ENCODE results near the gene ANK2.
A peak's percentile ranks its signal among the peaks of the same experiment; 100 is the strongest.

Gene ANK2

DNA sequence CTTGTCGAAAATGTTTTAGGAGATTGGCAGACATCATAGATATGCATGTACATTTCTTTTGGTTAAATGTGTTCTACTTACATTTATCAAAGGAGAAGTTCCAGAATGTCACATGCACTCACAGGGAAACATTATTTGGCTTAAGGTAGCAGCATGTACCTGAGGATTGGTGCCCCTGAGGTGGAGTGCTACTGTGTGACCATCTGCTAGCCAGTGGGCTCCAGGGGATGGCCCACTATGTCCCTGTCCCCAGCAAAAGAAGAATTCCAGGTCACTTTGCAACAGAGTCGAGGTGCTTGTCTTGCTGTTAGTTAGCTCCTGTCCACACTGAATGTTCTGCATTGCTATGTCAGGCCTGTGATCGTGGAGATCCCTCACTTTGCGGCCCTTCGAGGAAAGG is 283.2 kb downstream of the ANK2 start:
- no peak overlapping the region for H3K27ac ChIP-seq (ENCODE audit: low read depth, low read length)

DNA sequence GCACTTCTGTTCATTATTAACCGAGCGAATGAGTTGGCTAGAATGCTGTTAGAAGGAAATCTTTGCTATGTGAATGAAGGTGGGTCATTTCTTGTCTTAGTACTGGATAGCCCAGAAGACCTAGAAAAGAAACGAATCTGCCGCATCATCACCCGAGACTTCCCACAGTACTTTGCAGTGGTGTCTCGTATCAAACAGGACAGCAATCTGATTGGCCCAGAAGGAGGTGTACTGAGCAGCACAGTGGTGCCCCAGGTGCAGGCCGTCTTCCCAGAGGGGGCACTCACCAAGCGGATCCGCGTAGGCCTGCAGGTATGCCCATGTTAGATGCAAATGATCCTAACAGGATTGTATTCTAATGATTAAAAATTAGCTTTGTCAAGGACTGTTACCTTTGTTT is 286.3 kb downstream of the ANK2 start:
- H3K36me3 ChIP-seq (ENCODE audit: control insufficient read depth in 5 of 5, insufficient read depth in 5 of 5, low read length in 5 of 5): peaks cover 10 to 64% (median 19%) of the 10 kb centered on the region in 5 donors
- no peak overlapping the region for H3K9ac ChIP-seq (ENCODE audit: low read length in 5 of 5)
- H3K27ac ChIP-seq (ENCODE audit: low read depth, low read length): no peak overlapping the region
- H3K4me1 ChIP-seq (ENCODE audit: control insufficient read depth in 5 of 5, insufficient read depth in 5 of 5, low read length in 5 of 5): peaks cover 0 to 2% (median 0%) of the 10 kb centered on the region in 5 donors
- no peaks in the 10 kb centered on the region for H3K9me3 ChIP-seq (ENCODE audit: control insufficient read depth in 5 of 5, low read length in 5 of 5)
- H3K4me3 ChIP-seq (ENCODE audit: low read depth in 1 of 5, low read length in 5 of 5): no peak overlapping the region
- H3K27me3 ChIP-seq (ENCODE audit: control insufficient read depth in 5 of 5, insufficient read depth in 4 of 5, low read length in 5 of 5): no peaks in the 10 kb centered on the region

More for the DNA sequence above, 283.2 kb downstream of the ANK2 start:
- Histone ChIP-seq H3K36me3 (ENCODE audit: control insufficient read depth in 5 of 5, insufficient read depth in 5 of 5, low read length in 5 of 5) (peaks cover 14 to 57% (median 19%) of the 10 kb centered on the region in 5 donors), H3K27me3 (ENCODE audit: control insufficient read depth in 5 of 5, insufficient read depth in 4 of 5, low read length in 5 of 5) (no peaks in the 10 kb centered on the region), H3K4me3 (ENCODE audit: low read depth in 1 of 5, low read length in 5 of 5) (no peak overlapping the region), H3K9ac (ENCODE audit: low read length in 5 of 5) (no peak overlapping the region), H3K4me1 (ENCODE audit: control insufficient read depth in 5 of 5, insufficient read depth in 5 of 5, low read length in 5 of 5) (no peaks in the 10 kb centered on the region), H3K9me3 (ENCODE audit: control insufficient read depth in 5 of 5, low read length in 5 of 5) (no peaks in the 10 kb centered on the region)

DNA sequence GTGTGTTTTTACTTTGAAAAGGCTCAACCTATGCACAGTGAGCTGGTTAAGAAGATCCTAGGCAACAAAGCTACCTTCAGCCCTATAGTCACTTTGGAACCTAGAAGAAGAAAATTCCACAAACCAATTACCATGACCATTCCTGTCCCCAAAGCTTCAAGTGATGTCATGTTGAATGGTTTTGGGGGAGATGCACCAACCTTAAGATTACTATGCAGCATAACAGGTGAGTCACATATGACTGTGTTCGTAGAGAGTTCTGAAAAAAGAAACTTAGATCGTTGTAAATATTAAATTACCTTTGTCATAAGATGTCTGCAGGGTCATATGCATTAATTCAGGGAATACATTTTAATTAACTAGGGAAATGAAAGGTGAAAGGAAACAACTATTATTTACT is 287.1 kb downstream of the ANK2 start:
- Histone ChIP-seq H3K9me3 (ENCODE audit: control insufficient read depth in 5 of 5, low read length in 5 of 5) (no peaks in the 10 kb centered on the region), H3K27ac (ENCODE audit: low read depth, low read length) (no peak overlapping the region), H3K4me3 (ENCODE audit: low read depth in 1 of 5, low read length in 5 of 5) (no peak overlapping the region), H3K27me3 (ENCODE audit: control insufficient read depth in 5 of 5, insufficient read depth in 4 of 5, low read length in 5 of 5) (no peaks in the 10 kb centered on the region), H3K4me1 (ENCODE audit: control insufficient read depth in 5 of 5, insufficient read depth in 5 of 5, low read length in 5 of 5) (peaks cover 0 to 2% (median 0%) of the 10 kb centered on the region in 5 donors), H3K9ac (ENCODE audit: low read length in 5 of 5) (no peak overlapping the region), H3K36me3 (ENCODE audit: control insufficient read depth in 5 of 5, insufficient read depth in 5 of 5, low read length in 5 of 5) (peaks cover 10 to 57% (median 19%) of the 10 kb centered on the region in 5 donors)

DNA sequence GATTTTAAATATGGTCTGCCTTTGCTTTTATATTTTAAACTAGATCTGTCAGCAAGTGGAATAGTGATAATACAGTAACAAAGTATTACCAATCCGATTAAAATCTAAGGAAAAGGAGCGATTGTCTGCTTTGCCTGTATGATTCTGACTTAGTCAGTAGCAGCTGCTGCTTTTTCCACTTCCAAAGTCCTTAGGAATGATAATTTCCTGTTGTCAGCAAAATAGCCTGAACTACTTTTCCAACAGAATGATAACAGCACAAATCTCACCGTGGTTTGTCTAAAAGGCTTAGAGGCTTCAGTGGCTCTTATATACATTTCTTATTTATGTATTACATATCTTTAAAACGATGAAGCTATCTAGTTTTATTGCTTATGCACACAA is 290.0 kb downstream of the ANK2 start:
- Histone ChIP-seq H3K27me3 (ENCODE audit: control insufficient read depth in 5 of 5, insufficient read depth in 4 of 5, low read length in 5 of 5) (no peaks in the 10 kb centered on the region), H3K4me1 (ENCODE audit: control insufficient read depth in 5 of 5, insufficient read depth in 5 of 5, low read length in 5 of 5) (peaks cover 0 to 2% (median 0%) of the 10 kb centered on the region in 5 donors), H3K36me3 (ENCODE audit: control insufficient read depth in 5 of 5, insufficient read depth in 5 of 5, low read length in 5 of 5) (peaks cover 9 to 60% (median 18%) of the 10 kb centered on the region in 5 donors), H3K27ac (ENCODE audit: low read depth, low read length) (peak overlapping the region; percentile 49), H3K9me3 (ENCODE audit: control insufficient read depth in 5 of 5, low read length in 5 of 5) (no peaks in the 10 kb centered on the region), H3K9ac (ENCODE audit: low read length in 5 of 5) (no peak overlapping the region), H3K4me3 (ENCODE audit: low read depth in 1 of 5, low read length in 5 of 5) (no peak overlapping the region)

DNA sequence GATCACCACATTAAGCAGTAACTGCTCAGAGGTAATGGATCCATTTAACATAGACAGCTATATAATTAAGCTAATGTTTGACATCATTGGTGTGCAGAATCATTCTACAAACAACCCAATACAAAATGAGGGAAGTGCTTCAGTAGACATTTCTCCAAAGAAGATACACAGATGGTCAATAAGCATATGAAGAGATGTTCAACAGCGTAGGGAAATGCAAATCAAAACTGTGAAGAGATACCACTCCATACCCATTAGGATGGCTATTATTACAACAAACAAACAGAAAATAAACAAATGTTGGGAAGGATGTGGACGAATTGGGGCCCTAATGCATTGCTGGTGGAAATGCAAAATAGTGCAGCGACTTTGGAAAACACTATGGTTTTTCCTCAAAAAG is 294.6 kb downstream of the ANK2 start:
- Histone ChIP-seq H3K9me3 (ENCODE audit: control insufficient read depth in 5 of 5, low read length in 5 of 5) (no peaks in the 10 kb centered on the region), H3K27me3 (ENCODE audit: control insufficient read depth in 5 of 5, insufficient read depth in 4 of 5, low read length in 5 of 5) (no peaks in the 10 kb centered on the region), H3K4me1 (ENCODE audit: control insufficient read depth in 5 of 5, insufficient read depth in 5 of 5, low read length in 5 of 5) (no peaks in the 10 kb centered on the region), H3K4me3 (ENCODE audit: low read depth in 1 of 5, low read length in 5 of 5) (no peak overlapping the region), H3K27ac (ENCODE audit: low read depth, low read length) (no peak overlapping the region), H3K9ac (ENCODE audit: low read length in 5 of 5) (no peak overlapping the region), H3K36me3 (ENCODE audit: control insufficient read depth in 5 of 5, insufficient read depth in 5 of 5, low read length in 5 of 5) (peaks cover 0 to 49% (median 20%) of the 10 kb centered on the region in 5 donors)

DNA sequence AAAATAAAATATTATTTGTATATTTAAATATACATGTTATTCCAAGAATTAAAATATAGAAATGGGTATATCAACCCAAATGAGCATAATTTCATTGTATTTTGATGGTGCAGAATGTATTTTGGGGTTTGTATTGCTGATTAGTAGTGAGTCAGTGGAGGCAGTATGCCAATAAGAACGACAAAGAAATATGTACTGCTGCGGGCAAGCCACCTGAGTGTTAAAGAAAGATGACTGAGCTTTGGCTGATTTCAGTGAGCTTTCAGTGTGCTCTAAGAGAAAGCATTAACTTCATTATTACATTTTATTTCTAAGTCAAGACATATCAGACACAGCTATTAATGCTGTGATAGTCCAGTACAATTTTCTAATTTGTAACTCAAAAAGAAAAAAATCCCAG is 297.8 kb downstream of the ANK2 start:
- no peaks in the 10 kb centered on the region for H3K27me3 ChIP-seq (ENCODE audit: control insufficient read depth in 5 of 5, insufficient read depth in 4 of 5, low read length in 5 of 5)

DNA sequence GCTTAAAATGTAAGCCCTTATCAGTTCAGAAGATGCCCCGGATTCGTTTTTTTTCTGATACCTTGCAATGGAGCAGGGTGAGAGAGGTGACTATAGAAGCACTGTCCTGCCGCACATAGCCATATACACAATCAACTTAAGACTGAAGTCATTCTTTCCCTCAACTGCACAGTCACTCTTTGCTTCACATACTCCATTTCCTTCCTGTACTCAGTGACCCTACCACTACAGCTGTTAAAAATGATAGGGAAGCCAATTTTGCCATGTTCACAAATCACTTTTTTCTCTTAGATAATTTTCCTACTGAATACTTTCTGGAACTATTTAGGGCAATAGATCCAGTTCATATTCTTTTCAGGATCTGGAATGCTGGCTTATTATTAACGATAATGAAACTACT is 300.0 kb downstream of the ANK2 start:
- Histone ChIP-seq H3K27me3 (ENCODE audit: control insufficient read depth in 5 of 5, insufficient read depth in 4 of 5, low read length in 5 of 5) (no peaks in the 10 kb centered on the region), H3K4me1 (ENCODE audit: control insufficient read depth in 5 of 5, insufficient read depth in 5 of 5, low read length in 5 of 5) (peaks cover 0 to 2% (median 0%) of the 10 kb centered on the region in 5 donors), H3K36me3 (ENCODE audit: control insufficient read depth in 5 of 5, insufficient read depth in 5 of 5, low read length in 5 of 5) (peaks cover 2 to 33% (median 17%) of the 10 kb centered on the region in 5 donors), H3K27ac (ENCODE audit: low read depth, low read length) (no peak overlapping the region), H3K4me3 (ENCODE audit: low read depth in 1 of 5, low read length in 5 of 5) (no peak overlapping the region), H3K9me3 (ENCODE audit: control insufficient read depth in 5 of 5, low read length in 5 of 5) (no peaks in the 10 kb centered on the region), H3K9ac (ENCODE audit: low read length in 5 of 5) (no peak overlapping the region)

More for the DNA sequence above, 297.8 kb downstream of the ANK2 start:
- H3K36me3 ChIP-seq (ENCODE audit: control insufficient read depth in 5 of 5, insufficient read depth in 5 of 5, low read length in 5 of 5): peaks cover 0 to 37% (median 19%) of the 10 kb centered on the region in 5 donors
- H3K4me1 ChIP-seq (ENCODE audit: control insufficient read depth in 5 of 5, insufficient read depth in 5 of 5, low read length in 5 of 5): peaks cover 0 to 2% (median 0%) of the 10 kb centered on the region in 5 donors
- H3K9me3 ChIP-seq (ENCODE audit: control insufficient read depth in 5 of 5, low read length in 5 of 5): no peaks in the 10 kb centered on the region
- no peak overlapping the region for H3K27ac ChIP-seq (ENCODE audit: low read depth, low read length)
- no peak overlapping the region for H3K4me3 ChIP-seq (ENCODE audit: low read depth in 1 of 5, low read length in 5 of 5)
- no peak overlapping the region for H3K9ac ChIP-seq (ENCODE audit: low read length in 5 of 5)

DNA sequence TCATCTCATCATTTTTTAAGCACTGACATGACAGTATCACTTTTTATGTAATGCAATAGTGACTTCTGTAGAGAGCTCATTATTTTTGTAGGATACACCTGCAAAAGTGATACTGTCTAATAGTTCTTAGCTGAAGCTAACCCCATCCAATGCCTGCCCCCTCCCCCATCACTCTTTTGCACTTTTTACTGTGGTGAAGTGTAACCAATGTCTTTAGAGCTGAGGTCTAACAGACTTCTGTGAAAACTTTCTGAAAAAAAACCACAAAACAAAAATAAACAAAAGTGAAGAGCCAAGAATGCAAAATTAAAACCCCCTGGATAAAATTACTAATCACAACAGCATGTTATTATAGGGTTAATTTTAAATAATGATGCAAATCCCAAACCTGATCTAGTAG is 301.1 kb downstream of the ANK2 start:
- no peaks in the 10 kb centered on the region for H3K9me3 ChIP-seq (ENCODE audit: control insufficient read depth in 5 of 5, low read length in 5 of 5)
- no peak overlapping the region for H3K9ac ChIP-seq (ENCODE audit: low read length in 5 of 5)
- no peak overlapping the region for H3K4me3 ChIP-seq (ENCODE audit: low read depth in 1 of 5, low read length in 5 of 5)
- peaks cover 0 to 8% (median 4%) of the 10 kb centered on the region in 5 donors for H3K4me1 ChIP-seq (ENCODE audit: control insufficient read depth in 5 of 5, insufficient read depth in 5 of 5, low read length in 5 of 5)
- no peak overlapping the region for H3K27ac ChIP-seq (ENCODE audit: low read depth, low read length)
- no peaks in the 10 kb centered on the region for H3K27me3 ChIP-seq (ENCODE audit: control insufficient read depth in 5 of 5, insufficient read depth in 4 of 5, low read length in 5 of 5)
- peaks cover 2 to 32% (median 14%) of the 10 kb centered on the region in 5 donors for H3K36me3 ChIP-seq (ENCODE audit: control insufficient read depth in 5 of 5, insufficient read depth in 5 of 5, low read length in 5 of 5)

DNA sequence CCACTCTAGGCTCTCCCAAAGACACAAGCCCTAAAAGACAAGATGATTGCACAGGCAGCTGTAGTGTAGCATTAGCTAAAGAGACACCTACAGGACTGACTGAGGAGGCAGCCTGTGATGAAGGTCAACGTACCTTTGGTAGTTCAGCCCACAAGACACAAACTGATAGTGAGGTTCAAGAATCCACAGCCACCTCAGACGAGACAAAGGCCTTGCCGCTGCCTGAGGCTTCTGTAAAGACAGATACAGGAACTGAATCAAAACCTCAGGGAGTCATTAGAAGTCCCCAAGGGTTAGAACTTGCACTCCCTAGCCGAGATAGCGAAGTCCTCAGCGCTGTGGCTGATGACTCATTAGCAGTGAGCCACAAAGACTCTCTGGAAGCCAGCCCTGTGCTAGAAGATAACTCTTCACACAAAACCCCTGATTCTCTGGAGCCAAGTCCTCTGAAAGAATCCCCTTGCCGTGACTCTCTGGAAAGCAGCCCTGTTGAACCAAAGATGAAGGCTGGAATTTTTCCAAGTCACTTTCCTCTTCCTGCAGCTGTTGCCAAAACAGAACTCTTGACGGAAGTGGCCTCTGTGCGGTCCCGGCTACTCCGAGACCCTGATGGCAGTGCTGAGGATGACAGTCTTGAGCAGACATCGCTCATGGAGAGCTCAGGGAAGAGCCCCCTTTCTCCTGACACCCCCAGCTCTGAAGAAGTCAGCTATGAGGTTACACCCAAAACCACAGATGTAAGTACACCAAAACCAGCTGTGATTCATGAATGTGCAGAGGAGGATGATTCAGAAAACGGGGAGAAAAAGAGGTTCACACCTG is 306.3 kb downstream of the ANK2 start:
- H3K4me1 ChIP-seq (ENCODE audit: control insufficient read depth in 5 of 5, insufficient read depth in 5 of 5, low read length in 5 of 5): peaks cover 0 to 11% (median 8%) of the 10 kb centered on the region in 5 donors
- H3K4me3 ChIP-seq (ENCODE audit: low read depth in 1 of 5, low read length in 5 of 5): peak overlapping the region in 4 of 5 donors; percentile 17 to 56 (median 48)
- peak overlapping the region in 1 of 5 donors; percentile 13 for H3K9ac ChIP-seq (ENCODE audit: low read length in 5 of 5)
- no peaks in the 10 kb centered on the region for H3K9me3 ChIP-seq (ENCODE audit: control insufficient read depth in 5 of 5, low read length in 5 of 5)
- H3K36me3 ChIP-seq (ENCODE audit: control insufficient read depth in 5 of 5, insufficient read depth in 5 of 5, low read length in 5 of 5): peaks cover 0 to 30% (median 5%) of the 10 kb centered on the region in 5 donors
- H3K27me3 ChIP-seq (ENCODE audit: control insufficient read depth in 5 of 5, insufficient read depth in 4 of 5, low read length in 5 of 5): no peaks in the 10 kb centered on the region
- H3K27ac ChIP-seq (ENCODE audit: low read depth, low read length): no peak overlapping the region

DNA sequence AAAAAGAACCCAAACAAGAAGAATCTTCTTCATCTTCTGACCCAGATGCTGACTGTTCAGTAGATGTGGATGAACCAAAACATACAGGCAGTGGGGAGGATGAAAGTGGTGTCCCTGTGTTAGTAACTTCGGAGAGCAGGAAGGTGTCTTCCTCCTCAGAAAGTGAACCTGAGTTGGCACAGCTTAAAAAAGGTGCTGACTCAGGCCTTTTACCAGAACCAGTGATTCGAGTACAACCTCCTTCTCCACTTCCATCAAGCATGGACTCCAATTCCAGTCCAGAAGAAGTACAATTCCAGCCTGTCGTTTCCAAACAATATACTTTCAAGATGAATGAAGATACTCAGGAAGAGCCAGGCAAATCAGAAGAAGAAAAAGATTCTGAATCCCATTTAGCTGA is 307.0 kb downstream of the ANK2 start:
- peaks cover 0 to 11% (median 8%) of the 10 kb centered on the region in 5 donors for H3K4me1 ChIP-seq (ENCODE audit: control insufficient read depth in 5 of 5, insufficient read depth in 5 of 5, low read length in 5 of 5)
- H3K27ac ChIP-seq (ENCODE audit: low read depth, low read length): no peak overlapping the region
- no peak overlapping the region for H3K9ac ChIP-seq (ENCODE audit: low read length in 5 of 5)
- no peak overlapping the region for H3K4me3 ChIP-seq (ENCODE audit: low read depth in 1 of 5, low read length in 5 of 5)
- H3K9me3 ChIP-seq (ENCODE audit: control insufficient read depth in 5 of 5, low read length in 5 of 5): no peaks in the 10 kb centered on the region
- H3K27me3 ChIP-seq (ENCODE audit: control insufficient read depth in 5 of 5, insufficient read depth in 4 of 5, low read length in 5 of 5): no peaks in the 10 kb centered on the region
- H3K36me3 ChIP-seq (ENCODE audit: control insufficient read depth in 5 of 5, insufficient read depth in 5 of 5, low read length in 5 of 5): peaks cover 0 to 32% (median 5%) of the 10 kb centered on the region in 5 donors

Measured in subcutaneous abdominal adipose tissue (tissue), 5 donors.